K562 treated with DMSO at 1 percent for 24 hours (cell line): ENCODE measurements around the gene ARHGEF39. TPM values are rescaled to one million over a fixed set of nuclear protein-coding genes. Genes with fewer than 3 reads are reported as not detected.

Experiments
- total RNA-seq: library from RNA; unstranded; fragments of 300-600 nt; gene quantifications from 2 replicates; pipeline ENCODE4 v1.2.3, GENCODE V29; 2022; ENCODE audit warnings: low read depth; ENCODE audit not compliant: insufficient read depth

Gene ARHGEF39, protein sequence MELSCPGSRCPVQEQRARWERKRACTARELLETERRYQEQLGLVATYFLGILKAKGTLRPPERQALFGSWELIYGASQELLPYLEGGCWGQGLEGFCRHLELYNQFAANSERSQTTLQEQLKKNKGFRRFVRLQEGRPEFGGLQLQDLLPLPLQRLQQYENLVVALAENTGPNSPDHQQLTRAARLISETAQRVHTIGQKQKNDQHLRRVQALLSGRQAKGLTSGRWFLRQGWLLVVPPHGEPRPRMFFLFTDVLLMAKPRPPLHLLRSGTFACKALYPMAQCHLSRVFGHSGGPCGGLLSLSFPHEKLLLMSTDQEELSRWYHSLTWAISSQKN
- total RNA-seq = 13.1 and 14.4 TPM in 2 replicates

GRCh38 chr9:35664531-35665470 is at the start of gene ARHGEF39:
ARHGEF39 (minus strand) TSS chr9:35665195; CDS start chr9:35665169, 26 bp downstream.

DNA sequence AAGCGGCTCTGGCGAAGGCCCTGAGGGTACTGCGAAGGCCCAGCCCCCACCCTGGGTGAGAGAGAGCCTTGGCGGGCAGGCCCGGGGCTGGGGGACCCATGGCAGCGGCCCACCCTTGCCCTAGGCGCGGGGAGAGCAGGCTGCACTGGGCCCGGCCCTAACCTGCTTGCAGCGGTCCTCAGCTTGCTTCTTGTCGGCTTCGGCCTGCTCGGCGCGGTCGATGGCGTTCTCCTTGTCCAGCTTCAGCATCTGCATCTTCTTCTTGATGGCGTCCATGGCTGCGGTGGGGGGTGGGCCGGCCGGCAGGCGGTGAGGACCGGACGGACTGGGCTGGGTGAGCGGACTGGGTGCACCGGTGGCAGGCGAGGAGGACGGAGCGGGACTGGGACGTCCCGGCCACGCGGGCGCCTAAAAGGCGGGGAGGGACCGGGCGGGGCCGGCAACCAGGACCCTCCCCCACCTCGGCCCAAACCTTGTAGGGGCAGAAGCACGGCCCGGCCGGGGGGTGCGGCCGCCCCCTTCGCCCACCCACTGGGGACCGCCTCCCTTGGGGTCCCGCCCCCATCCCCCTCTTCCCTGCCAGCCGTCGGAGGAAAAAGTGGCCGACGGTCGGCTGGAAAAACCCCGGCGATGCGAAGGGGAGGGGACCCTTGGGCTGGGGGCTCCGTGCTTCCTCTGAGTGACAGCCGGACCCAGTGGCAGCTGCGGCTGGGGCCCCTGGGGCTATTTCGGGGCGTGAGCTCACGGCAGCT is 24.7 kb upstream of the ARHGEF39 start, which contains the start of gene TPM2:
TSS of gene TPM2 (minus strand) at position 384 of the 752 bp plus-strand sequence. CDS start at position 276, 108 bp downstream.

DNA sequence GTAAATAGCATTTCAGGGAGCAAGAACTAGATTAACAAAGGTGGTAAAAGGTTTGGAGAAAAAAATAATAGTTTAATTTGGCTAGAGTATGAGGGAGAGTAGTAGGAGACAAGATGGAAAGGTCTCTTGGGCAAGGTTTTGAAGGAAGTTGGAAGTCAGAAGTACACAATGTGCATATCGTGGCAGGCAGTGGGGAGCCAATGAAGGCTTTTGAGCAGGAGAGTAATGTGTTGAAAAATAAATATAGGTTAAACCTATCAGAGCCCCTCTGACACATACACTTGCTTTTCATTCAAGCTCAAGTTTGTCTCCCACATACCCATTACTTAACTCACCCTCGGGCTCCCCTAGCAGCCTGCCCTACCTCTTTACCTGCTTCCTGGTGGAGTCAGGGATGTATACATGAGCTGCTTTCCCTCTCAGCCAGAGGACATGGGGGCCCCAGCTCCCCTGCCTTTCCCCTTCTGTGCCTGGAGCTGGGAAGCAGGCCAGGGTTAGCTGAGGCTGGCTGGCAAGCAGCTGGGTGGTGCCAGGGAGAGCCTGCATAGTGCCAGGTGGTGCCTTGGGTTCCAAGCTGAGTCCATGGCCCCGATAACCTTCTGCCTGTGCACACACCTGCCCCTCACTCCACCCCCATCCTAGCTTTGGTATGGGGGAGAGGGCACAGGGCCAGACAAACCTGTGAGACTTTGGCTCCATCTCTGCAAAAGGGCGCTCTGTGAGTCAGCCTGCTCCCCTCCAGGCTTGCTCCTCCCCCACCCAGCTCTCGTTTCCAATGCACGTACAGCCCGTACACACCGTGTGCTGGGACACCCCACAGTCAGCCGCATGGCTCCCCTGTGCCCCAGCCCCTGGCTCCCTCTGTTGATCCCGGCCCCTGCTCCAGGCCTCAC is 8.4 kb upstream of the ARHGEF39 start, which contains the start of gene CA9:
TSS of gene CA9 (plus strand) at position 797 of the 893 bp plus-strand sequence. CDS start at position 829, 32 bp downstream.

DNA sequence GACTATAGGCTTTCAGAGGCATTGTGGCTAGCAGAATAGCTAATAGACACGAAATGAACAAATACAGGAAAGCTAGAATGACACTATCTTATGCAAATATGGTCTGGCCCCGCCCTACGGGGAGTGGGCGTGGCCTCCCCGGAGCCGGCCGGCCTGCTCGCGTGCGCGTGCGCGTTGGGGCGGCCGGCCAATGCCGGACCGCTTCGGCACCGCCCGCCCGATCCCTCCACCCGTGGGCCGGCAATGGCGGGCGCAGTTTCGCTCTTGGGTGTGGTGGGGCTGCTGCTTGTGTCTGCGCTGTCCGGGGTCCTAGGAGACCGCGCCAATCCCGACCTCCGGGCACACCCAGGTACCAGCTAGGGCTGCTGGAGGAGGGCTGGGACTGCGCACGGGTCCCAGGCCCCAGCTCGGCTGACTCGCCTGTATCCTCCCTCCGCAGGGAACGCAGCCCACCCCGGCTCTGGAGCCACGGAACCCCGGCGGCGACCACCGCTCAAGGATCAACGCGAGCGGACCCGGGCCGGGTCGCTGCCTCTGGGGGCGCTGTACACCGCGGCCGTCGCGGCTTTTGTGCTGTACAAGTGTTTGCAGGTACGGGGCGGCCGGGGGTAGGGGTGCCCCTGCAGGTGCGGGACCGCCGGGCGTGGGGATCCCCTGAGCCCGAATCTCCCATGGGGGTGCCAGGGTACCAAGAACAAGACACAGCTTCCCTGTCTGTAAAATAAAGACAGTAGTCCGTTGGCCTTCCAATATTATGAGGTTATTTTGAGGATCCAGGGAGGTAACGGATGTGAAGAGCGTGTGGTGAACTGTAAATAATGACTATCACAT is 6.6 kb downstream of the ARHGEF39 start, which contains the start of gene CCDC107:
TSS of gene CCDC107 (plus strand) at position 156 of the 831 bp plus-strand sequence. CDS start at position 244, 88 bp downstream.

DNA sequence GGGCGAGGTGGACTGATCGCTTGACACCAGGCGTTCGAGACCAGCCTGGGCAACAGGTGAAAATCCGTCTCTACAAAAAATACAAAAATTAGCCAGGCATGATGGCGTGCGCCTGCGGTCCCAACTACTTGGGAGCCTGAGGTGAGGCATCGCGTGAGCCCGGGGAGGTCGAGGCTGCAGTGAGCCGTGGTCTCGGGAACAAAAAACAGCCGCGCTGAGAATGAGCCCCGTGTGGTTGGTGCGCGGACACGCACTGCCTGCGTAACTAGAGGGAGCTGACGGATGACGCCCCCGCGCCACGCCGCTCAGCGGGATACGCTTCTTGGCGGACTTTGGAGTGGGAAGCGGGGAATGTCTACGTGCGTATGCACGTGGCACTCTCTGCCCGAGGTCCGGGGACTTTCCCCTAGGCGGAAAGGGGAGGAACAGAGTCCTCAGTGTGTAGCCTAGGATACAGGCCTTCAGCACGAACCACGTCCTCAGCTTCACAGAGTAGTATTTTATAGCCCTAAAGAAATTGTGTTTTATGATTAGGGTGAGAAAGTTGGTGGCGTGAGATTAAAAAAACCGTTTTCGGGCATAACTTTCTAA is 7.4 kb downstream of the ARHGEF39 start, which contains the start of gene RMRP:
TSS of gene RMRP (minus strand) at position 474 of the 591 bp plus-strand sequence.

DNA sequence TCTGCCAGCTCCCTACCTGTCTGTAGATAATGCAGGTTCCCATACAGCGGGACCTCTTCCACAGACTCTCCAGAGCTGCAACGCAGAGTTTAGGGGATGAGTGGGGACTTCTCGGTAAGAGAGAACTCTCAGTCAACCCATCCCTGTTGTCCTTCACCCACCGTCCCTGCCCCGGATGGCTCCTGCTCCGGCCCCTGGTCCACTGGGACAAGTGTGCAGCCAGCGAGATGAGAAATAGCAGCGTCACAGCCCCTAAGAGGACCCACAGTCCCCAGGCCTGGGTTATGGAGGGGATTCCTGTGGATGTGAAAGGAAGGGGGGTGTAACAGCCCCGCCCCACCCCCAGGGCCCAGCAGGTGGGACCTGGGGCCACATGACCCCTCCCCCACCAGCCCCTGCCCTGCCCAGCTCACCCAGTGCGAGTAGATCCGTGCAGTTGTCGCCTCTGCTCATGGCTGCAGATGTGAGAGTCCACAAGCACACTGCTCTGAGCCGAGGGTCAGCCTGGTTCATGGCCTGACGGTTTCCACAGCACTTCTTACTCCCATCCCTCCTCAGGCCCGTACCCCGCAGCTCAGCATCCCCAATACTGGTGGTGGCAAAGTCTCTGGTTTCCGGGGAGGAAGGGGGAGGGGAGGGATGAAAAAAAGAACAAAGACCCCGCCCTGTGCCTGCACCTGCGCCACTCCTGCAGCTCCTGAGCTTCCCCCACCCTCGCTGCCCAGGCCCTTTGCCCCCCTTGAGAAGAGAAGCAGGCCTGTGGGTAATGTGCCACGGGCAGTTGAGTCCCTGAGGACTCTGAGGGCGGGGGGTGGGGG is 14.4 kb downstream of the ARHGEF39 start, which contains the start of gene SIT1:
TSS of gene SIT1 (minus strand) at position 591 of the 818 bp plus-strand sequence. CDS start at position 513, 78 bp downstream.

GRCh38 chr9:35618325-35618727 is 46.7 kb downstream of the ARHGEF39 start, which contains the start of gene CD72:
CD72 (minus strand) TSS chr9:35618413; CDS start chr9:35618303, 110 bp downstream.

Other genes with a start within 250 kb of the ARHGEF39 start
- gene RUSC2, start 175.1 kb downstream of the ARHGEF39 start, total RNA-seq = 8.8 and 9.0 TPM in 2 replicates
- gene TESK1, start 59.9 kb downstream of the ARHGEF39 start, total RNA-seq = 20.9 and 22.7 TPM in 2 replicates
- 1.6 TPM in 1 of 2 replicates, not detected in the other for gene CD72, start 46.8 kb downstream of the ARHGEF39 start, total RNA-seq
- not detected in 2 replicates for gene SIT1, start 14.3 kb downstream of the ARHGEF39 start, total RNA-seq
- gene RMRP, start 7.2 kb downstream of the ARHGEF39 start, total RNA-seq = not detected in 2 replicates
- gene CCDC107, start 6.9 kb downstream of the ARHGEF39 start, total RNA-seq = 15.5 and 17.2 TPM in 2 replicates
- gene CA9, start 8.7 kb upstream of the ARHGEF39 start, total RNA-seq = 1.00 and 1.4 TPM in 2 replicates
- 3.6 and 3.9 TPM in 2 replicates for gene TPM2, start 24.7 kb upstream of the ARHGEF39 start, total RNA-seq
- gene TLN1, start 67.0 kb upstream of the ARHGEF39 start, total RNA-seq = 148 and 181 TPM in 2 replicates
- 38.0 and 39.4 TPM in 2 replicates for gene CREB3, start 67.5 kb upstream of the ARHGEF39 start, total RNA-seq
- gene GBA2, start 84.0 kb upstream of the ARHGEF39 start, total RNA-seq = 54.5 and 57.4 TPM in 2 replicates
- gene RGP1, start 84.1 kb upstream of the ARHGEF39 start, total RNA-seq = 12.6 and 13.9 TPM in 2 replicates
- gene MSMP, start 89.1 kb upstream of the ARHGEF39 start, total RNA-seq = not detected in 2 replicates
- gene NPR2, start 126.4 kb upstream of the ARHGEF39 start, total RNA-seq = 3.9 TPM in 2 replicates
- gene SPAG8, start 147.1 kb upstream of the ARHGEF39 start, total RNA-seq = not detected in 2 replicates
- gene HINT2, start 149.8 kb upstream of the ARHGEF39 start, total RNA-seq = 101 and 102 TPM in 2 replicates
- not detected in 2 replicates for gene FAM221B, start 163.5 kb upstream of the ARHGEF39 start, total RNA-seq
- gene TMEM8B, start 164.0 kb upstream of the ARHGEF39 start, total RNA-seq = 7.2 and 8.5 TPM in 2 replicates
- not detected in 2 replicates for gene OR13J1, start 205.2 kb upstream of the ARHGEF39 start, total RNA-seq
- gene HRCT1, start 241.0 kb upstream of the ARHGEF39 start, total RNA-seq = not detected in 2 replicates
- not detected in 2 replicates for gene SPAAR, start 244.3 kb upstream of the ARHGEF39 start, total RNA-seq